ENCODE data around the gene LRRK2.
"Not testable (repeated sequence)": the region's sequence is repeated elsewhere in the genome, so short reads cannot be mapped to it uniquely, and the experiment has no call there.

Gene LRRK2

GRCh38 chr12:40215982-40216381, 8.8 kb upstream of the LRRK2 start:
- no peak for DNase-seq

- no peak for DNase-seq
Observed at GRCh38 chr12:40216516-40217288, 8.1 kb upstream of the LRRK2 start.

- no peak for DNase-seq
Observed at GRCh38 chr12:40219760-40220159, 5.0 kb upstream of the LRRK2 start.

GRCh38 chr12:40222247-40222646, 2.5 kb upstream of the LRRK2 start:
- DNase-seq: no peak

- no peak for DNase-seq
Observed at GRCh38 chr12:40223646-40224045, 1.2 kb upstream of the LRRK2 start.

- DNase-seq: no peak
Observed at GRCh38 chr12:40225337-40225983, 663 bp downstream of the LRRK2 start.

- DNase-seq: no peak
Observed at GRCh38 chr12:40225984-40226602, 1.3 kb downstream of the LRRK2 start.

GRCh38 chr12:40226705-40227104, 1.9 kb downstream of the LRRK2 start:
- DNase-seq: no peak

GRCh38 chr12:40227447-40227846, 2.6 kb downstream of the LRRK2 start:
- no peak for DNase-seq

- DNase-seq: no peak
Observed at GRCh38 chr12:40228727-40229126, 3.9 kb downstream of the LRRK2 start.

- DNase-seq: no peak
Observed at GRCh38 chr12:40229690-40230651, 5.2 kb downstream of the LRRK2 start.

GRCh38 chr12:40232602-40233001, 7.8 kb downstream of the LRRK2 start:
- DNase-seq: no peak

- no peak for DNase-seq
Observed at GRCh38 chr12:40233741-40234367, 9.1 kb downstream of the LRRK2 start.

- no peak for DNase-seq
Observed at GRCh38 chr12:40236357-40236850, 11.6 kb downstream of the LRRK2 start.

- DNase-seq: no peak
Observed at GRCh38 chr12:40238266-40238902, 13.6 kb downstream of the LRRK2 start.

GRCh38 chr12:40238979-40239378, 14.2 kb downstream of the LRRK2 start:
- no peak for DNase-seq

GRCh38 chr12:40240779-40241178, 16.0 kb downstream of the LRRK2 start:
- DNase-seq: no peak

- no peak for DNase-seq
Observed at GRCh38 chr12:40241741-40242140, 16.9 kb downstream of the LRRK2 start.

GRCh38 chr12:40244526-40245156, 19.8 kb downstream of the LRRK2 start:
- not testable (repeated sequence) for DNase-seq

- DNase-seq: no peak
Observed at GRCh38 chr12:40248034-40248433, 23.2 kb downstream of the LRRK2 start.

- no peak for DNase-seq
Observed at GRCh38 chr12:40248585-40249297, 23.9 kb downstream of the LRRK2 start.

All from COR-L47 (cell line).